T47D (cell line): ENCODE results near the gene BZW2.

Experiments
- DNase-seq, 2 experiments: peaks; one replicate each; pipeline versions ENCODE4 v3.0.0 to v3.0.0-alpha.2; 2011 to 2012; ENCODE audit warnings: low read depth in 1 of 2, low spot score in 1 of 2
- JUND ChIP-seq: IDR thresholded peaks from 2 replicates; pipeline ENCODE4 v1.6.1; 2012; ENCODE audit warnings: low read depth
- in situ Hi-C: cut with HindIII; loops from 2 replicates; pipeline ENCODE4 v1.10.0; 2016; ENCODE audit warnings: low sequenced_read_pairs, low pct_unique_long_range_greater_than_20kb

BZW2 gene

DNA sequence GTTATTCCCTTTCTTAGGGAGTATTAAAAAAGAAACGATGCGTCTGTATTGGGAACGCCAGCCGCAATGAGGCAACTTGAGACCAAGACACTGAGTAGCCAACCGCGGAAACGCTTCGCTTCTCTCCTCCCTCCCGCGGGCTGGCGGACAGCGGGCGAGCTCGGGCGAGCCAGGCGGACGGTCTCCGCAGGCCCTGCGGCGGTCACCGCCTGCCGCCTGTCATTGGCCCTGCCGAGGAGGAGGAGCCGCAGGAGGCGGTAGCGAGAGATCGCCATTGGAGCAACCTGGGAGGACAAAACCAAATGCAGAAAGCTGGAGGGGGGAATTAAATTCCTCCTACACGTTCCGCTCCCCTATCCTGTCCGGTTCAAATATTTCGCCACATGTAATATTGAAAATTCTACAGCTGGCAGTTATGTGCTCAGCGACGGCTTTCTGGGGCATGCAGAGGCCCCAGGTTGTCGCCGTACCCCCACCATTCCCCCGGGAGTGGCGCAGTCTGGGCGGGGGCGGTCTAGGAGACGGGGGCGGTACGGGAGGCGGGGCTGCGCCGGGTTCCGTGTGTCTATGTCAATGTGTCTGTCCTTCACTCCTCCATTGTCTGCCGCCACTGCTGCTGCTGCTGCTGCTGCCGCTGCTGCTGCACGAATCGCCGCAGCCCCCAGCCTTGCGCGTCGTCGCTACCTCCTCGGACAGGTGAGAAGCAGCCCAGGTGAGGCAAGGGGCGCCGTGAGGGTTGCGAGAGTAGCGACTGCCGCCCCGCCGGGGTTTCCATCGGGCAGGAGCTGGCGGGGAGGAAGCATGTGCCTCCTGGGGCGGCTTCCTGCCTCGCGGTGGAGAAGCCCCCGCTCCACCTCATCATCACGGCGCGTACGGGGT, at the start of gene BZW2, which contains the start of gene ANKMY2:
TSS of gene BZW2 (plus strand) at position 589 of the 879 bp plus-strand sequence. CDS start 19,263 bp downstream, outside the sequence.
TSS of gene ANKMY2 (minus strand) at position 162 of the 879 bp plus-strand sequence. CDS start 181 bp downstream, outside the sequence.
- TF ChIP-seq JUND = peak; percentile 82
- DNase-seq = peak; percentile 97 to 99
- in situ Hi-C loops = no loop called here

DNA sequence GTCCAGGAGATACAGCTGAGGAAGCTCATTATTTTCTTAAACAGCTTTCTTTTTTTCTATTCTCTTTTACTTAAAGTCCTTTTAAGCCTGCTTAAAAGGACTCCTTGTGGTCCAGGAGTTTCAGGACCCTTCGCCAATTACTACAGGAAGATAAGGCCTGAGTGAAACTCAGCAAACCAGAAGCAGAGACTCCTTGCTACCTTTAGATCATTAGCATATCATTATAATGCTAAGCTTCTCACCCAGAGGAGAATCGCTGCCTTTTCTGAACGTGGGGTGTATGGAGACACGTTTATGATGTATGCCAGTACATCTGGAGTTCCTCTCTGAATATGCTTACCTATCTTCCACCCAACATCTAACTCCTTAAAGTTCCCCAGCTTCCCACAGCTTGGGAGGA, 48.0 kb upstream of the BZW2 start:
- TF ChIP-seq JUND = no peak
- in situ Hi-C loops = no loop called here
- DNase-seq = no peak

GRCh38 chr7:16599860-16600259, 46.1 kb upstream of the BZW2 start:
- in situ Hi-C loops = no loop called here
- no peak for TF ChIP-seq JUND
- no peak for DNase-seq

- in situ Hi-C loops = no loop called here
- no peak for TF ChIP-seq JUND
- no peak for DNase-seq
Measured at GRCh38 chr7:16603633-16604032, 42.3 kb upstream of the BZW2 start.

DNA sequence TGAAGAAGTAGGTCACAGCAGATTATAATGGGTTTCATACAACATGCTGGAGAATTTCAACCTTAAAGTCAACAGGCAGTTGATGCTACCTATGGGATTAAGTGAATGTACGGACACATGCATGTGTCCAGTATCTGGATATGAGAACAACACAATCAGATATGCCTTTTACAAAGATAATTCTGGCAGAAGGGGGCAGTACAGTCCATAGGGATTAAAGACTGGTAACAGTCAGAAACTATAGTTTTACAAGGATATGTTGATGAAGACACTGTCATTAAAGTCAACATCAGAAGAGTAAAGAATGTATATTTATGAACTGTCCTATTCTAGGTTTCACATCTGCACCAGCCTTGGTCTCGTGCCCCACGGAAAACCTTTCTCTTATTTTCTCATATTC, 41.9 kb upstream of the BZW2 start:
- in situ Hi-C loops = no loop called here
- TF ChIP-seq JUND = no peak

DNA sequence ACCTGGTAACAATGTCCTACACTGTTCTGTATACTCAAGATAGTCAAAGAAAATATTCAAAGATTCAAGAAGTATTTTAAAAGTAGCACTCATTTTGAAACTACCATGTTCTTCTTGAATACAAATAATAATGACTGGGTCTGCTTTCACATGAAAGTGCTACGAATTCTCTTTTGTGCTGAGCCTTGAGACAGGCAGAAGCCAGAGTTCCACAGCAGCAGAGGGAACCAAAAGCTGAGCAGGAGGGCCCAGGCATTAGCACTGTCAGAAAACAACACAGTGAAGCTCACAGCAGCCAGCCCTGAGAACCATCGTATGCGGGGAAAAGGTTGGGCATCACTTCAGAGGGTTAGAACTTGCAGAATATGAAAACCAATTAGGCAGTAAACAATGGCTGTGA, 39.3 kb upstream of the BZW2 start:
- in situ Hi-C loops = no loop called here
- no peak for TF ChIP-seq JUND
- no peak for DNase-seq

More for the DNA sequence above, 41.9 kb upstream of the BZW2 start:
- peak in 1 of 2 experiments; percentile 24 for DNase-seq

- in situ Hi-C loops = no loop called here
- TF ChIP-seq JUND = no peak
- no peak for DNase-seq
Measured at GRCh38 chr7:16609842-16610450, 36.0 kb upstream of the BZW2 start.

DNA sequence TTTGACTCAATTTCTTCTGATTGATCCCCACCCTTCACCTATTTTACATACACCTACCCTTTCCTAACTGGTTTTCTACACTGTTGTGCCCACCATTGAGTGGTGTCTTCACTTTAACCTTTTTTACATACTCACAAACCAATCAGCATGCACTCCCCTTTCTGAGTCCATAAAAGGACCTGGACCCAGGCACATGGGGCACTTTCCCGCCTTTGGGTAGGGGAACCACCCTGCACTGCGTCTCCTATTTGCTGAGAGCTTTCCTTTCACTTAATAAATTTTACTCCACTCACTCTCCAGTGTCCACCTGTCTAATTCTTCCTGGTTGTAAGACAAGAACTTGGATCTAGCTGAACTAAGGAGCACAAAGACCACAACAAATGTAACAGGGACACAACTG, 34.3 kb upstream of the BZW2 start:
- DNase-seq = no peak
- in situ Hi-C loops = no loop called here

DNA sequence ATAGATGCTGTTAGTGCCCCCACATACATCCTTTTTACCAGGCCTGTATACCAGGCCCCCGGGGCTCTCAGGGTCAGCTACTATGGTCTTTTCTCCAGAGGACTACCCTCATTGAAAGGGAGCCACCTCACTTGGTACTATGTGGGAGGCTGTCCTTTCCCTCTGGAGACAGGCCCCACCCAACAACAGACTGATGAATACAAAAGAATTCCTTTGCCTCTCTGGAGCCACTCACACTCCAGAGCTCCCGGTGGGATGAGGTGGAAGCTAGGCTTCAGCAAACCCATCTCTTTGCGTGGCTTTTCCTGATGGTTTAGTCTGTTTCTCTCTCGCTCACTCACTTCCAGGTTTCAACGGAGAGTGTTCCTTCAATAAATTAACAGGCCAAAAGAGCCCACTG, 30.8 kb upstream of the BZW2 start:
- in situ Hi-C loops = no loop called here

More for the DNA sequence above, 34.3 kb upstream of the BZW2 start:
- TF ChIP-seq JUND = no peak

DNA sequence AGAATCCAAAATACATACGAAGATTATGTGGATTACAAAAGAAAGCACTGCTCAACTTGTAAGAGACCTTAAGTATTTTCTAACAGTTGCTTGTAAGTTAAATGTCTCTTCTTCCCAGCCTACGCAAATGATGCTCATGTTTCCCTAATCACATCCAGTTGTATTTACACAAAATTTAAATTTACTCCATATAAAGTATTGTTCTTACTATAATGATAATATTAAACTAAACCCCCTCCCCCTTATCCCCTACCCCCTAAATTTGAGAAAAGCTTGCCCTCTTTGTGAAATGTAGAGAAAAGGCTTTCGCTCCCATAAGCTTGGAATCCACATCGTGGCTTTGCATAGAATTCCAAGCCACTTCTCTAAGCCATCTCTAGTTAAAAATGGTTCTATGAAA, 29.9 kb upstream of the BZW2 start:
- TF ChIP-seq JUND = no peak
- DNase-seq = no peak
- in situ Hi-C loops = no loop called here

More for the DNA sequence above, 30.8 kb upstream of the BZW2 start:
- TF ChIP-seq JUND = no peak
- DNase-seq = no peak

- DNase-seq = no peak
- in situ Hi-C loops = no loop called here
- no peak for TF ChIP-seq JUND
Measured at GRCh38 chr7:16616542-16616941, 29.4 kb upstream of the BZW2 start.

GRCh38 chr7:16619979-16620408, 26.0 kb upstream of the BZW2 start:
- DNase-seq = no peak
- in situ Hi-C loops = no loop called here
- no peak for TF ChIP-seq JUND

DNA sequence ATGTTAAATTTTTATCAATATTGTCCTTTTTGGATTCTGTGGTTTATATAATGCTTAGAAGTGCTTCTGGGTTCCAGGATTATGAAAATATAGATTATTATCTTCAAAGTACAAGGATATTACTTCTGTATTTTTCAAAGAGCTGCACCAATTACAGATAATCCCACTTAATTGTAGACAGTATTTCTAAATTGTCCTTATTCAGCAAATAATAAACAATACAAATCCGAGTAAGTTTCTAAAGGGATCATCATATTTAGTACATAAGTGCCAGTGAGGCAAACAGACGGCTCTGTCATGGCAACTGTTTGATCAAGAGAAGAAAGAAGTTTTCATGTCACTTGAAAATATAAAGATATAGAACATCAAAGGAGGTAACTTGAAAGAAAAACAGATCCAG, 19.6 kb upstream of the BZW2 start:
- in situ Hi-C loops = no loop called here
- DNase-seq = no peak
- no peak for TF ChIP-seq JUND

GRCh38 chr7:16627236-16627635, 18.7 kb upstream of the BZW2 start:
- in situ Hi-C loops = no loop called here
- no peak for TF ChIP-seq JUND
- DNase-seq = no peak
